Stimulated activated CD4-positive, alpha-beta T cell treated with anti-CD3 and anti-CD28 coated beads, Interleukin-4, amount 100 ng/mL, for 4 hours (primary cell): ENCODE measurements around the gene BICDL1.
"Not testable (repeated sequence)": the region's sequence is repeated elsewhere in the genome, so short reads cannot be mapped to it uniquely, and the experiment has no call there.

ENCODE experiments used
- DNase-seq, 2 experiments: peaks; one replicate each; pipeline ENCODE4 v3.0.0-alpha.2; 2020

Gene BICDL1

GRCh38 chr12:120007272-120007671 is 18.2 kb downstream of the BICDL1 start:
- DNase-seq: peak; percentile 44 to 81

DNA sequence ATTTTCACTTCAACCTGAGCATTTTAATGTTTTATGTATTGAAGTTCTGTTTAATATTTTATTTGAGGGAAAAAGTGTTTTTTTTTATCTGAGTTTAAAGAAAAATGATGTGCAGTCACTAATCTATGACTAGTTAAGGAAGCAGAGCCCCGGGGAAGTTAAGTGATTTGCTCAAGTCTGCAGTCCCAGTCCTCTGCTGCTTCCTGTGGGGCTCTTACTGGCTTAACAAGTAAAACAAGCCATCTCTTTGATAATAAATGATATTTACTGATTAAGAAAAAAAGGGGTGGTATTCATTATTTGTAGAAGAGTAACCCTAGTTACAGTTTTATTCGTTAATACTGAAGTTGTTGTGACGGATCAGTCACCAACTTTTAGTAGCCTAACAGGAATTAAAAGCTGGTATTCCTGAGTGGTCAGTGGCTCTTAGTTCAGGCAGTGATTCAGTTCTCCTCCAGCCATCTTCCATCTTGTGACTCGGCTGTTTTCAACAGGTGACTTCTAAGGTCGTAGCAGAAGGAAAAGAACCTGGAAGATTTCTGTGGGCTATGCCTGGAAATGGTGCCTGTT is 21.7 kb downstream of the BICDL1 start:
- peak in 1 of 2 experiments; percentile 31 for DNase-seq

DNA sequence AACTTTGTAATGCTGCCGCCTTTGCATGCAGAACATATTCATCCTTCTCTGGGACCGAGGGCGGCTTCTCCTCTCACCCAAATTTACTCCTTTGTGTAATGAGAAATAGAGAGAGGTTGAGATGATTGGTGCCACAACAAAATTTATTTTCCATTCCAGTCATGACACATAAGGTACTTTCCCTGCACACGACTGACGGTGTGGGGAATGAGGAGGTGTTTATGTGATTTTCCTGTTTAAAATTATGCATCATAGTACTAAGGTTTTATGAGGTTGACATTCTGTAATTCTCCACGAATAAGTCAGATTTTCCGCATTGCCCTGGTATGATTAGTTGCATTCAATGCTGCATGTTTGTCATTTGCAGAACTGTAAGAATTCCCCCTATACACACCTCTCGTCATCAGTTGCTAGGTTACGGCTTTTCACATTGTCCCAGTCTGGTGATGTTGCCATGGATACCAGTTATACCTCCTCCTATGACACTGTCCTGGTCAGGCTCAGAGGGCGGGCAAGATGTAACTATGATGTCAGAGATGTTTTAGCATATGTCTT is 23.1 kb downstream of the BICDL1 start:
- peak; percentile 52 to 89 for DNase-seq

DNA sequence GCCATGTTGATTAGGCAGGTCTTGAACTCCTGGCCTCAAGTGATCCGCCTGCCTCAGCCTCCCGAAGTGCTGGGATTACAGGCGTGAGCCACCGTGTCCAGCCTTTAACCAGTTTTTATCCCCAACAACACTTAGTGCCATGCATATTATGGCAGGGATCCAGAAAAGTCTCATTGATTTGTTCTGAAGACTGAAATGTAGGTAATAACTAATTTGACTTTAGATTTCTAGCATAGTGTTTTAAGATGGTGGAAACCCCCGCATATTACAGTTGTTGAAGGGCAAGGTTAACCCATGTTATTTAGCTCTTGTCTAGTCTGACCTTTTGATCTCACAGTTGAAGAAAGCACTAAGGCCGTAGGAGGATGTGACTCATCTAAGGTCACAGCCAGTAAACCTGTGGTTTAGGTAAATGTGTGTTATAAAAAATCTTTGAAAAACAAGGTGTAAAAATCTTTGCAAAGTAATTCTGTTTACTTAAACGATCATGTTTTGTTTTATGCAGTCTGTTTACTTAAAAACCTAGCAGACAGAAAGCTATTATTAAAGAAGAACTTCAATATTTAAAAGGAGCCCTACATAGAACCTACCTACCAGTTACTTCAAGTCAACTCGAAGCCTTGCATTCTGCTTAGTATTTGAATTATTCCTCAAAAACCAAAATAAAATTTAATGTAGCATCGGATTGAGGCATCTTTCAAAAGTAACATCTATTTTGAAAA is 24.8 kb downstream of the BICDL1 start:
- peak in 1 of 2 experiments; percentile 72 for DNase-seq

DNA sequence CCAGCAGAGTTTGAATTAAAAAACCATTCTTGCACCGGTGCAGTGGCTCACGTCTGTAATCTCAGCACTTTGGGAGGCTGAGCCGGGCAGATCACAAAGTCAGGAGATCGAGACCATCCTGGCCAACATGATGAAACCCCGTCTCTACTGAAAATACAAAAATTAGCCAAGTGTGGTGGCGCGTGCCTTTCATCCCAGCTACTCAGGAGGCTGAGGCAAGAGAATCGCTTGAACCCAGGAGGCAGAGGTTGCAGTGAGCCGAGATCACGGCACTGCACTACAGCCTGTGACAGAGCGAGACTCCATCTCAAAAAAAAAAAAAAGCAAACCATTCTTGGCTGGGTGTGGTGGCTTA is 25.3 kb downstream of the BICDL1 start:
- not testable (repeated sequence) for DNase-seq

- peak; percentile 54 to 80 for DNase-seq
Measured at GRCh38 chr12:120015313-120015712, 26.3 kb downstream of the BICDL1 start.

DNA sequence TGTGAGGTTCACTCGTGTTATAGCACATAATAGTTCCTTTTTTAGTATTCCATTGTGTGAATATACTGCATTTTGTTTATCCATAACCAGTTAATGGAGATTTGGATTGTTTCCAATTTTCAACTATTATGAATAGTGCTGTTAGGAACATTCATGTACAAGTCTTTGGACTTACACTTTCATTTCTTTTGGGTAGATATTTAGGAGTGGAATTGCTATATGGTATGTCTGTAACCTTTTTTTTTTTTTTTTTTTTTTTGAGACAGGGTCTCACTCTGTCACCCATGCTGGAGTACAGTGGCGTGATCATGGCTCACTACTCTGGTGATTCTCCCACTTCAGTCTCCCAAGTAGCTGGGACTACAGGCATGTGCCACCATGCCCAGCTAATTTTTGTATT is 27.2 kb downstream of the BICDL1 start:
- not testable (repeated sequence) for DNase-seq

- no peak for DNase-seq
Measured at GRCh38 chr12:120019197-120019596, 30.2 kb downstream of the BICDL1 start.

- DNase-seq: no peak
Measured at GRCh38 chr12:120019938-120020337, 30.9 kb downstream of the BICDL1 start.

GRCh38 chr12:120024193-120024592 is 35.2 kb downstream of the BICDL1 start:
- DNase-seq: no peak

DNA sequence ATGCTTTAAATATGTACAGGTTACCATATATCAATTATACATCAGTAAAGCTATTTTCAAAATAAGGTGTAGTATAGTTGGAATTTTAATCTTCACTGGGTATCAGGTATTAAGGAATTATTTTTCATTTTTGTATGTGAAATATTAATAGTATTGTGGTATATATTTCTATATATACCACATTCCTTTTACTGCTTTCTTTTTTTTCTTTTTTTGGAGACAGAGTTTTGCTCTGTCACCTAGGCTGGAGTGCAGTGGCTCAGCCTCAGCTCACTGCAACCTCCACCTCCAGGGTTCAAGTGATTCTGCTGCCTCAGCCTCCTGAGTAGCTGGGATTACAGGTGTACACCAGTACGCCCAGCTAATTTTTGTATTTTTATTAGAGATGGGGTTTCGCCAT is 36.6 kb downstream of the BICDL1 start:
- DNase-seq: no peak

GRCh38 chr12:120032242-120032641 is 43.2 kb downstream of the BICDL1 start:
- no peak for DNase-seq

- DNase-seq: no peak
Measured at GRCh38 chr12:120037851-120038250, 48.8 kb downstream of the BICDL1 start.

DNA sequence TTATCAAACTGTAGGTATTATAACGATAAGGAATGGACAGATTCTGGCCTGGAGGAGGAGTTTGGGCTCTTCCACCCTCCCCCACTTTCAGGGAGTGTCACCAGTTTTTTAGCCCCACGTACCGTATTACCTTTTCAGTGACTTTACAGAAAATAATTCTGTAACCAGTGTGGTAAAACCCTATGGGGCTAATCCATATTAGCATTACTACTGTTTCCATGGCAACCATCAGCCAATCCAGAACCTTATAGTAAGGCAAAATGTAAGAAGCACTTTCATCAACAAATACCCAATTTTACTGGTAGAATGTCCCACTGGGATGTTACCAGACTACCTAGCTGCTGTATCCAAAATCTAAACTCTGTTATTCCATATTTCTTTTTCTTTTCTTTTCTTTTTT is 50.7 kb downstream of the BICDL1 start:
- DNase-seq: no peak

GRCh38 chr12:120041386-120042231 is 52.6 kb downstream of the BICDL1 start:
- DNase-seq: peak in 1 of 2 experiments; percentile 31

DNA sequence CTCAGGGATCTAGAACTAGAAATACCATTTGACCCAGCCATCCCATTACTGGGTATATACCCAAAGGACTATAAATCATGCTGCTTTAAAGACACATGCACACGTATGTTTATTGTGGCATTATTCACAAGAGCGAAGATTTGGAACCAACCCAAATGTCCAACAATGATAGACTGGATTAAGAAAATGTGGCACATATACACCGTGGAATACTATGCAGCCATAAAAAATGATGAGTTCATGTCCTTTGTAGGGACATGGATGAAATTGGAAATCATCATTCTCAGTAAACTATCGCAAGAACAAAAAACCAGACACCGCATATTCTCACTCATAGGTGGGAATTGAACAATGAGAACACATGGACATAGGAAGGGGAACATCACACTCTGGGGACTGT is 56.3 kb downstream of the BICDL1 start:
- DNase-seq: not testable (repeated sequence)

- no peak for DNase-seq
Measured at GRCh38 chr12:120047072-120047471, 58.0 kb downstream of the BICDL1 start.

- DNase-seq: no peak
Measured at GRCh38 chr12:120048263-120048662, 59.2 kb downstream of the BICDL1 start.

GRCh38 chr12:120049426-120049825 is 60.4 kb downstream of the BICDL1 start:
- no peak for DNase-seq

DNA sequence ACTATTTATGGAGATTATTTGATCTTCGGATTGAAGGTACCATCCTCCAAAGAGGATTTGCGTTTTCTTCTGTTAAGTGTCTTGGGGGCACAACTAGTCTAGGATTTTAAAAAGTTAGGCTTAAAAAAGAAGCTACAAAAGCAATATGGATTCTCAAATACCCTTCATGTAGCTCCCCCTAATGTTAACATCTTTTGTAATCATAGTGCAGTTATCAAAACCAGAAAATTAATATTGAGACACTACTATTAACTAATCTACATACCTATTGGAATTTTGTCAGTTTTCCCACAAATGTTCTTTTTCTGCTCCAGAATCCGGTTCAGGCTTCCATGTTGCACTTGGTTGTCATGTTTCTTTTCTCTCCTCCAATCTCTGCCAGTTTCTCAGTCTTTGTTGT is 62.5 kb downstream of the BICDL1 start:
- no peak for DNase-seq

- no peak for DNase-seq
Measured at GRCh38 chr12:120054293-120054692, 65.3 kb downstream of the BICDL1 start.

- DNase-seq: no peak
Measured at GRCh38 chr12:120055231-120056000, 66.4 kb downstream of the BICDL1 start.

GRCh38 chr12:120056739-120057138 is 67.7 kb downstream of the BICDL1 start:
- DNase-seq: no peak
